NCI-H1417 treated with DMSO at 0.1 percent for 48 hours (cell line): ENCODE data around the gene C10orf95.
A peak's percentile ranks its signal among the peaks of the same experiment; 100 is the strongest.
"Not testable (repeated sequence)": the region's sequence is repeated elsewhere in the genome, so short reads cannot be mapped to it uniquely, and the experiment has no call there.

Experiments used
- DNase-seq: peaks from one replicate; lab custom pipeline; 2025; lab: John Stamatoyannopoulos, UW

Gene C10orf95

DNA sequence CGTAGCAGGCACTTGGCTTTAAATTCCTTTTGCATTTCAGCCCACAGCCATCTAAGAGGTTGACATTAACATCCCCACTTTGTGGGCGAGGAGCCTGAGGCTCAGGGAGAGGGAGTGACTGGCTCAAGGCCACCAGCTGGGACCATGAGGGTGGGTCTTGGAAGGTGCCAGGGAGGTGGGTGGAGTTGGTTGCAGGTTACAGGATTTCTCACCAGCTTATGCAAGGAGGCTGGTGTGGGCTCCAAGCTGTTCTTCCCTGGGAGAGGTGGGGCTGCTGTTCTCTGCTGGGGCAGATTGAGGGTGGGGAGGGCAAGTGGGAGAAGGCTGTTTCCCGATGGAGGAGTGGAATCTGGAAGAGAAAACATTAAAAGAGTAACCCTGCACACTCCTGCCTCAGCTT, 14.1 kb upstream of the C10orf95 start:
- no peak for DNase-seq

DNA sequence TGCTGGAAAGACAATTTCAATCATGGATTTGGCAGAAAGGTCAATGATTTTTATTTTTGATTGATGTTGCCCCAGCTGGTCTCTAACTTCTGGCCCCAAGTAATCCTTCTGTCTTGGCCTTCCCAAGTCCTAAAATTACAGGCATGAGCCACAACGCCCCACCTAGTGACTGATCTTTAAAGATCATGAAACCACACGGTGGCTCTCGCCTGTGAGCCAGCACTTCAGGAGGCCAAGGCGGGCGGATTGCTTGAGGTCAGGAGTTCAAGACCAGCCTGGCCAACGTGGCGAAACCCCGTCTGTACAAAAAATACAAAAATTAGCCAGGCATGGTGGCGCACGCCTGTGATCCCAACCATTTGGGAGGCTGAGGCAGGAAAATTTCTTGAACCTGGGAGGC, 12.6 kb upstream of the C10orf95 start:
- DNase-seq, result no peak

DNA sequence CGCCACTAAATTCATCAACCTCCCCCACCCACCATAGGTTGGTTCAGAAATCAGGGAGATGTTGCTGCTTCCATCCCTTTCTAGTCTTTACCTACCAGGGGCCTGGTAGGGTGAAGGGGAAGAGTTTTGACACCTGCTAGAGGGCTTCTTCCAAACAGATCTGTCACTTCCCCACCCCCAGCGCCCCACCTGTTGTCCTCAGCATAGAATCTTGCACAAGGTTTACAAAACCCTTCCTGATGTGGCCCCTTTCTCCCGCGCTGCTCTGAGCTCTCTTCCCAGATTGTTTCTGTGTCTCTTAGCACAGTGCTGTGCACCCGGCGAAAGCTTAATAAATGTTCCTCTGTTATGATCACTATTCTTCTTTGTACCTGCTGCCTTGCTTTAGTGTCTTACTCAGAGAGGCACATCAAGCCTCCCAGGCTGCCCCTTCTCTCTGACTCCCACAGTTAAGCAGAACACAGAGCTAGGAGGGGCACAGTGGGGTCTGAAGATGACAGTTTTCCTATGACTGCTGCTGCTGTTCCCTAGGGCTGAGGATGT, 11.2 kb upstream of the C10orf95 start:
- DNase-seq, result no peak

DNA sequence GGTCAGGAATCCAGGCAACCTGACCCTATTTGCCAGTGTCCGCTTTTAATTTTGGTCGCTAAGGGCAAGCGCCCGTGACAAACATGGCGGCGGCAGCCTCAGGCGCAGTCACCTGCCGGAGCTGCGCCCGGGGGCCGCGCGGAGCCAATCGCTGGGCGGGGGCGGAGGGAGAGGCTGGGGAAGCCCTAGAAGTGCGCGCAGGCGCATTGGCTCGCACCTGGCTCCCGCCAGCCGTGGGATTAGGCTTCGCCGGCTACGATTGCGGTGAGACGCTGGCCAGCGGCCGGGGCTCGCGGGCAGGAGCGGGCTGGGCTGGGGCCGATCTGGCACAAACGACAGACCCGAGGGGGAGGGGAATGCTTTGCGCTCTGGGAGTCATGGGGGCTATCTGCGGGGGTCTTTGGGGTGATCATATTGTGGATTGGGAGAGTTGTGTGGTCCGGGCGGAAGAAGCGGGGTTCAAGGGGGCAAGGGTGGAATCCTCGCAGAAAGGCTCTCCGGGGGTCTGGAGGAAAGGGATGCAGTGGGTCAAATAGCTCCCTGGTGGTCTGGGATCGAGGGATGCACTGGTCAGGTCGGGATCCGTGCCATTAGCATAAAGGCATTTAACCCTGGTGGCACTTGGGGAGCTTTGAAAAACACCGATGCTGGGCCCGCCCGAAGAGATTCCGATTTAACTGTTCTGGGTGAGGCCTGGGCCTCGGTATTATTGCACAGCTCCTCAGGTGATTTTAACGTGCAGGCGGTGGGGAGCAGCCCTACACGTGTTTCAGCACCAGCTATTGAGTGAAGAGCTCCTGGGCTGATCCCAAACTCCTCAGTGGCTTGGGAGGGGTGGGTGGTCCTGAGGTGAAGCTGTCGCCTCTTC, 10.1 kb upstream of the C10orf95 start:
- peak; percentile 38 for DNase-seq

DNA sequence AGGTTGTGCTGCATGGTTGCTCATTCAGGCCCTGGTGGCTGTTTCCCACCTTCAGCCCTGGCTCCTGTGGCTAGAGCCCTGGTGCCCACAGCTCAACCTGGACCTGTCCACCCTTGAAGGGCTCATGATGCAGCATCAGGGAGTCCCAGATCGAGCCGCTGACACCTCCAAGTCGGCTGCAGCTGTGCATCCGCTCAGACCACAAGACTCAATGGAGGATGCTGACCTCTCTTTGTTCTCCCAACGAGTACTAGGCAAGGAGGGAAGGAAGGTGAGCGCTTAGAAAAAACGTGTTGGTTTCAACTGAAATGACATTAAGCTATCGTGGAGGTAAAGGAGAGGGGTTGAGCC, 9.5 kb upstream of the C10orf95 start:
- DNase-seq, result no peak

DNA sequence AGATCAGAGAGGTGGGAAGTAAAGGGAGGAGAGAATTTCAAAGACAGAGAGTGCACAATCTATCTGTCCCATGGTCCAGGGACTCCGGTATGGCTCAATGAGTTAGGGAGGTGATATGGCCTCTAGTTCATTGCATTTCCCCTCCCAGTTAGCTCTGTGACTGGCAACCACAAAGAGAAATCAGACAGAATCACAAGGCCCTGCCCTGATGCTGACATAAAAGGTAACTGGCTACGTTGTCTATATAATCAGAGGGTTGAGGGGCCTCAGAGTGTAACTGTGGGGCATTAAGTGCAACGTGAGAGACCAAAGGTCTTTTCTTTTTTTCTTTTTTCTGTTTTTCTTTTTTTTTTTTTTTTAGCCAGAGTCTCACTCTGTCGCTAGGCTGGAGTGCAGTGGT, 7.3 kb upstream of the C10orf95 start:
- no peak for DNase-seq

DNA sequence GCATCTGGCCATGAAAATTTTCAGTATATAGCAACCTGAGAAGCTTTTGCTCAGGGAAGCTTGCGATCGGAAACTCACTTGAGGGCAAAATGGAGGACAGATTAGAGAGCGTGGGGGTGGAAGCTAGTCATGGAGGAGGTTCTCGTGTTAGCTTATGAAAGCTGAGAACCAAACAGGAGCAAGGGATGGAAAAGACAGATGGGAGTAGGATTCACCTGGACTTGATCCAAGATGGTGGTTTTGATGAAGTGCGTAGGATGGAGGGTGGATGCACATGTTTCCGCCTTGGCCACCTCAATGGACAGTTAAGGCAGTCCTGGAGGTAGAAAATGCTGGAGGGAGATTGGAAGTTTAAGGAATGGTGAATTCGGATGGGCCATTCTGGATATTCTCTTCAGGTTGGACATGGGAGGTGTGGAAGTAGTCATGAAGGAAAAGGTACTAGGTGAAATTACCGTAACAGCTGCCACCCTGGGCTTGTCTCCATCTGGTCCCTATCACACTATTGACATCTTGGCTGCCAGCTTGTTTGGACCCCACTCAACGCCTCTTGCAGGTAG, 6.3 kb upstream of the C10orf95 start:
- no peak for DNase-seq

DNA sequence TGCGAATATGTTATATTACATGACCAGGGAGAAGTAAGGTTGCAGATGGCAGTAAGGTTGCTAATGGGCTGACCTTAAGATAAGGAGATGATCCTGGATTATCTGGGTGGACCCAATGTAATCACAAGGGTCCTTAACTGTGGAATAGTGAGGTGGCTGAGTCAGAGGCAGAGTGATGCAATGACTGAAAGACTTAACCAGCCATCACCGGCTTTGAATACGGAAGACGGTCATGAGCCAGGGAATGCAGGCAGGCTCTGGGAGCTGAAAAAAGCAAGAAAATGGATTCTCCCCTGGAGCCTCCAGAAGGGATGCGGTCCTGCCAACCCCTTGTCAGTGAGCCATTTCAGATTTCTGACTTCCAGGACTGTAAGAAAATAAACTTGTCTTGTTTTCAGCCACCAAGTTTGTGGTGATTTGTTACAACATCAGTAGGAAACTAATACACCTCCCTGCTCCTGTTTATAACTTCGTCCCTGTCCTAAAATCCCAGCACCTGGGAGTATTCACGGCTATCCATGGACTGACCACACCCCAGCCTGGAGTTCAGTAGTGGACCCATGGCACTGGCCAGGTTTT, 4.6 kb upstream of the C10orf95 start:
- DNase-seq, result no peak

DNA sequence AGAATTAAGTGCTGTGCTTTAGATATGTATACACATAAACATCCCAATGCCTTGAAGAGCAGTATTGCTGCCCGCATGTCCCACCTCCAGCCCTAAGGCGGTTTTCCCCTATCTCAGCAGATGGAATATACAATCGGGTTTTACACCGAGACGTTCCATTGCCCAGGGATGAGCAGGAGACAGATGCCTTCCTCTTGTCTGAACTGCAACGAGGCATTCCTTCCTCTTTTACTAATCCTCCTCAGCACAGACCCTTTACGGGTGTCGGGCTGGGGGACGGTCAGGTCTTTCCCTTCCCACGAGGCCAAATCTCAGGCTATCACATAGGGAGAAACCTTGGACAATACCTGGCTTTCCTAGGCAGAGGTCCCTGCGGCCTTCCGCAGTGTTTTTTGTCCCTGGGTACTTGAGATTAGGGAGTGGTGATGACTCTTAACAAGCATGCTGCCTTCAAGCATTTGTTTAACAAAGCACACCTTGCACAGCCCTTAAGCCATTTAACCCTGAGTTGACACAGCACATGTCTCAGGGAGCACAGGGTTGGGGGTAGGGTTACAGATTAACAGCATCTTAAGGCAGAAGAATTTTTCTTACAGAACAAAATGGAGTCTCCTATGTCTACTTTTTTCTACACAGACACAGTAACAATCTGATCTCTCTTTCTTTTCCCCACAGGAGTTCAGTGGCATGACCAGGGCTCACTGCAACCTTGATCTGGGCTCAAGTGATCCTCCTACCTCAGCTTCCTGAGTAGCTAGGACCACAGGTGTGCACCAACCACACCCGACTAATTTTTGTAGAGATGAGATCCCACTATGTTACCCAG, 3.5 kb upstream of the C10orf95 start:
- not testable (repeated sequence) for DNase-seq

DNA sequence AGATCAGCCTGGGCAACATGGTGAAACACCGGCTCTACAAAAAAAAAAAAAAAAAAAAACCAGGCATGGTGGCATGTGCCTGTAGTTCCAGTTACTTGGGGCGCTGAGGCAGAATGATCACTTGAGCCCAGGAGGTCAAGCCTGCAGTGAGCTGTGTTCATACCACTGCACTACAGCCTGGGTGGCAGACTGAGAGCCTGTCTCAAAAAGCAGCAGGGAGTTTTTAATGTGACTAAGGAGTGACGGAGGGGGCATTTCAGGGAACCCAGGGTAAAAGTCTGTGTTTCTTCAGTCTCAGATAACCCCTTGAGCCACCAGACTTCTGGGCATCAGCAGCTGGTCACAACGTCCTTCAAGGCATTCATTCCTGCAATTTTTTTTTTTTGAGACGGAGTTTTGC, 2.2 kb upstream of the C10orf95 start:
- DNase-seq, result no peak

DNA sequence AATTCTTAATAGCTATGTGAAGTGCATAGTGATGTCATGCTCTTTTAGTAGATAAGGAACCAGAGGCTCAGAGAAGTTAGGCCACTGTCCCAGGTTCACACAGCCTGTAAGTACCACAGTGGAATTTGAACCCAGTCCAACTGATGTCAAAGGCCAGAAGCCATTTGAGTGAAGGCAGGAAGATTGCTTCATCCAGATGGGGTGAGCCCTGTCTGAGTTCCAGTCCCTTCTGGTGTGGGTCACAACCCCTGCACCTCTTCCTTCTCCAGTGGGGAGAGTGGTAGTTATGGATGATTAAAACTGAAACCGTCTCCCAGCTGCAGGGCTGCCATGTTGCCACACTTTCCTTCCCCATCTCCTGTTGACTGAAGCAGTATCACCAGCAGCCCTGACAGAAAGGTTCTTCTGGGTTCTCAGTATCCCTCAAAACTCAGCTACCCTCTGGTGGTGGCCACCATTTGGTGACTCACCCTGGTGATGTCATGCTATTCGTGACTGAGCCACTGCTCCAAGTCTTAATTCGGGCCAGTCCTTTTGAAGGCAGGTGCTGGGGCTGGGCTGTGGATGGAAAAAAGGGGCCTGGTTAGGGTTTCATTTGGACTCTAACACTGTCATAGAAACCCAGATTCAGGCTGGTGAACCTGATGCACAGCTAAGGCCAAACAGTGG, 1.5 kb upstream of the C10orf95 start:
- no peak for DNase-seq

DNA sequence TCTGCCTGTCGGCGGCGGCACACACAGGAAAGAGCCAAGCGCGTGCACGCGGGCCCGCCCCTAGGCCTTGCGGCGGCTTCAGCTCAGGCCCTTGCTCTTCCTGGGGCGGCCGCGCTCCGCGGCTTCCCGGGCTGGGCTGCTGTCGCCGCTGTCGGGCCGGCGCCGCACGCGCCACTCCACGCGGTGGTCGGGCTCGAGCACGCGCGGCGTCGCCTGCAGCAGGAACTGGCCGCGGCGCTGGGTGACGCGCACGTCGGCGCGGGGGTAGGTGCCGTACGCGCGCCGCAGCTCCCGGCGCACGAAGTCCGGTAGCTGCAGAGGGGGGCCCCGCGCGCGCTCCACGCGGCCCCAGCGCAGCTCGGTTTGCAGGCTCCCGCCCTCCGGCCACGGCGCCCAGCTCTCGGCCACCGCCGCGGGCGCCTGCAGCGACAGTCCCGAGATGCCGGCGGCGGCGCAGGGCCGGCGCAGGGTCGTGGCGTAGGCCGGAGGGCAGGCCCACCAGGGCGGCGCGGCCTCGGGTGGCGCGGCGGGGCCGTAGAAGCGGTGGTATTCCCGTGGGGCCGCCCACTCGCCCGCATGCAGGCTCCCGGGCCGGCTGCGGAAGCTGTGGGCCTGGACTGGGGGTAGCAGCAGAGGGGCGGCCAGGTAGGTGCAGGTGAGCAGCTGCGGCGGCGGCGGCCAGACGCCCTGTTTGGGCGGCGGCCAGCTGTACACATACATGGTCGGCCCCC, 804 bp downstream of the C10orf95 start:
- peak; percentile 6 for DNase-seq

DNA sequence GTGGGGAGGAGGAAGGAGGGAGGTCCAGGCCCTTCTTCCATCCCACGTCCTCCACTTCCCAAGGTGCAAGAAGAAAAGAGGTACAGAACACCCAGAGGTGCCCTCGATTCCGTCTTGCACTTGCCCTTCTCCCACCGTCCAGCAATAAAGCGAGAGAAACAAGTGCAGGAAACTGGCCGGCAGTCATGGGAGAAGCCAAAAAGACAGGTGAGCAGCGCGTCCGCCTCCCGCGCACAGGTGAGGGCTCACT, 1.3 kb downstream of the C10orf95 start:
- DNase-seq, result no peak

DNA sequence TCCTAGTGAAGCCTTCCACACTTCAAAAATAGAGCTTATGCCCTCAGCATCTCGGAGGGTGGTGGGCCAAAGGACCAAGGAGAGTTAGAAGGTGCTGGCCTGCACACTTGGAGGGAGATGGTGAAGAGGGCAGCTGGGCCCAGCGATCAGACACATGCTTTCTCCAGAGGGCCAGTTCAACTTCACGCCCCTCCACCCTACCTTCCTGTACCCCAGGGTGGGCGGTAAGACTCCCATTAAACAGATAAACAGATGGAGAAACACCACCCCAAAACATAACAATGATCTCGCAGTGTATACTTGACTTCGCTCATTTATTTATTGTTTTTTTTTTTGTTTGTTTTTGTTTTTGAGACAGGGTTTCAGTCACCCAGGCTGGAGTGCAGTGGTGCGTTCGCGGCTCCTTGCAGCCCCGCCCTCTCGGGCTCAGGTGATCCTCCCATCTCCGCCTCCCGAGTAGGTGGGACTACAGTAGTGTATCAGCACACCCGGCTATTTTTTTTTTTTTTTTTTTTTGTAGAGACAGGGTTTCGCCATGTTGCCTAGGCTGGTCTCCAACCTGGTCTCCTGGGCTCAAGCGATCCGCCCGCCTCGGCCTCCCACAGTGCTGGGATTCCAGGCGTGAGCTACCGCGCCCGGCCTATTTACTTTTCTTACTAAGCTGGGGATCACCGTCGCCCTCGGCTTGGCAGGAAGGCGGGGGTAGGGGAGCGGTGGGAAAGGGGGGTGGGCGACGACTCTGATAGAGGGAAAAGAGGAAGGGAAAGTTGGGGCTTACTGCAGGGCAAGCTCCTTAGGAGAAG, 1.8 kb downstream of the C10orf95 start:
- peak; percentile 17 for DNase-seq

DNA sequence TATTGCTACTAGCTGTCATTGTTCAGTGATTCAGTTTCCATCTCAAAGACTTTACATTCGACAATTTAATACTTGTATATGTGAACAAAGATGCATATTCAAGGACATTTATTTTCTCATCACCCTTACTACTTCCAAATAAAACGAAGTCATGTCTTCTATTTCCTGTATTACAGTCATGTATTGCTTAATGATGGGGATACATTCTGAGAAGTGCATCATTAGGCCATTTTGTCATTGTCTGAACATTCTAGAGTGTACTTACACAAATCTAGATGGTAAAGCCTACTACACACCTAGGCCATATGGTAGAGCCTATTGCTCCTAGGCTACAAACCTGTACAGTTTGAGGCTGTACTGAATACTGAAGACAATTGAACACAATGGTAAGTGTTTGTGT, 6.5 kb downstream of the C10orf95 start:
- no peak for DNase-seq

DNA sequence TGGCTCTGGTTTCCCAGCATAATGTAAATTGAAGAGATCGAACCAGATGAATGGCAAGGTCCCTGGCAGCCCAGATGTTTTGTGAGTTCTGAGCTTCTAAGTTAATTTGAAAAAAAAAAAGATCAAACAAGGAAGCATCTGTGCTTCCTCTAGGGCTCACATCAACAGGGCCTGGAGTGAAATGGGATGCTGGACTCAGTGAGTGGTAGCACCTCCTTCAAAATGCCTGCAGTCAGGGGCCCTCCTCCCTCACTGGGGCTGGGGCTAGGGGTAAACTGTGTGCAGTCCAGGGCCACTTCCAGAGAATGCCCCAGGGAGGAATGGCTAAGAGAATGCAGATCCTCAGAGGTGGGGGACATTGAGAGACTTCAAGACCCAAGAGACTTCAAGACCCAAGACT, 13.0 kb downstream of the C10orf95 start:
- DNase-seq, result no peak

DNA sequence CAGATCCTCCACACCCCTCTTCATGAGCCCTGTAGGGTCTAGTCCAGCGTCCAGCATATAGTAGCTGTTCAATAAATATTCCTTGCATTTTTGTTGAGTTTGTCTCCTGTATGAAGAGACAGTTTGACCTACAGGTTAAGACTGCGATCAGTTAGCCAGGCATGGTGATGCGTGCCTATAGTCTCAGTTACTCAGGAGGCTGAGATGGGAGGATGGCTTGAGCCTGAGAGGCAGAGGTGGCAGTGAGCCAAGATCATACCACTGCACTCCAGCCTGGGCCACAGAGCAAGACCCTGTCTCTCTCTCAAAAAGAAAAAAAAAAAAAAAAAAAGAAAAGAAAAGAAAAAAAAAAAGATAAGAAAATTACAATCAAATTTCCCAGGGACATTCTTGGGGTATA, 13.8 kb downstream of the C10orf95 start:
- no peak for DNase-seq

DNA sequence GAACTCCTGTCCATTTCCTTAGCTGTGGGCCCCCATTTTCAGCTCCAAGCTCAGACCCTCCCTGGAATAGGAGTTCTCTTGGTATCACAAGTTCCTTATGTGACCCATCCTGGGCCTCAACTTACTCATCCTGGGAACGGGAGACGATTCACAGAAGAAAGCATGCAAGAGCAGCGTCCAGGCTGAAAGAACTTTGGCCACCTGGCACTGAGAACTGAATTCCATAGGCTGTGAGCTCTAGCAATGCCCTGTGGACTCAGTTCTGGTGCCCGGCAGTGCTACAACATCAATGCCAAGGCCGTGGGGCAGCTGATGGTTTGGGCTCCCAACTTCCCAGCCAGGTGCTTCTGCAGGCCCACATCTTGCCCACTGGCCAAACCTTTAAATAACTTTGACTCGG, 15.0 kb downstream of the C10orf95 start:
- no peak for DNase-seq

DNA sequence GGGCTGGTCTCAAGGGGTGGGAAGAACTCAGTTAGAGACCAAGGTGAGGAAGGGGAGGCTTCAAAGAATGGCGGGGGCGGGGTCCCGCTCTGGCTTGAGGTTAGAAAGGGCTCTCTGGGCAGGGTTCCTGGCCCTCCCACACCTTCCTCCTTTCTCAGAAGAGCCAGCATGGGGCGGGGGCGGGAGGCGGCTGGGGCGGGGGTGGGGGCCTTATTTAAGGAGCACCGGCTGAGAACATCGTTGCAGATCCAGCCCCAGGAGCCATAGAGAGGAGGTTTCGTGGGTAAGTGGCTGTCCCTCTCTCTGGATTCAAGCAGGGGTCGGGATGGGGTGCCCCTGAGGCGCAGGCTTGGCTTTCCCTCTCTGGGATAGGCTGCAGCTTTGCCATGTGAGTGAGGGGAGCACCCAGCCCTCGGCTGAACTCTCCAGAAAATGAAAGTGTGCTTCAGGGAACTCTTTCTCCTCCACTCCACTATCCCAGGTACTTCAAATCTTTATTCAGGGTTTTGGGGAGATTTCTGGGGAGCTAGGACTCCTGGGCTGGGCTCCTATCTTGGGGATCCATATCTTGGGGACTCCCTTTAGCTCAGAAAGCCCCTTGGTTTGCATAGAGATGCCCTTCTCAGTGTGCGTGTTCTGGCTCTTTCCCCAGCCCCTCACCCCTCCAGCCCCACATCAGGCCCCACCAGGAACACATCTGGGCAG, 15.7 kb downstream of the C10orf95 start:
- DNase-seq, result no peak

DNA sequence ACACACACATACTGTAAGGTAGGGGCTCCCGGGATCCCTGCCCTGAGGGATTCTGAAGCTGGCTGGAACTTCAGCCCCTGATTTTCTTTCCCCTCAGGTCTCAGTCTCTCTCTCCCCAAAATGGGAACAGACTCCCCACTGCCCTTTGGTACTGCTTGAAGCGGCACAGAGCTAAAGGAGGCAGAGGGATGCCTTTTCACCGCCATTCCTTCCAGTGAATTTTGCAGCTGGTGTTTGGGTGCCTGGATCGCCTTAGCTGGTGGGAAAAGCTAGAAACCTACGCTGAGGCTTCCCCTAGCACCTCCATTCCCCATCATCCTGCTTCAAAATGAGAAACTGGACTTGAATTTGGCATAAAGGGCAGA, 16.2 kb downstream of the C10orf95 start:
- DNase-seq, result no peak
